KMS-11 (cell line): ENCODE data around the gene ANK3.

Source experiments
- H2AFZ ChIP-seq: fragments of 200-600 bp; sonication (generic); 2 replicates; pipeline ENCODE4 v1.6.1; 2016; ENCODE audit warnings: antibody characterized with exemption, mixed run types, low read depth
- H3K27ac ChIP-seq: fragments of 200-600 bp; sonication (generic); 2 replicates; pipeline ENCODE4 v1.6.1; 2016; ENCODE audit warnings: mild to moderate bottlenecking, mixed run types
- H3K27me3 ChIP-seq: fragments of 200-600 bp; sonication (generic); 2 replicates; pipeline ENCODE4 v1.6.1; 2017; ENCODE audit warnings: mild to moderate bottlenecking, low read depth, mixed run types, moderate library complexity; ENCODE audit not compliant: insufficient read depth
- H3K36me3 ChIP-seq: fragments of 200-600 bp; sonication (generic); 2 replicates; pipeline ENCODE4 v1.6.1; 2017; ENCODE audit warnings: mild to moderate bottlenecking, mixed run types; ENCODE audit not compliant: insufficient read depth
- H3K4me1 ChIP-seq: fragments of 200-600 bp; sonication (generic); 2 replicates; pipeline ENCODE4 v1.6.1; 2016; ENCODE audit warnings: mild to moderate bottlenecking, low read depth, mixed run types; ENCODE audit not compliant: poor library complexity, severe bottlenecking
- H3K4me2 ChIP-seq: fragments of 200-600 bp; sonication (generic); 2 replicates; pipeline ENCODE4 v1.7.0; 2016; ENCODE audit warnings: mild to moderate bottlenecking, mixed run types
- H3K4me3 ChIP-seq: fragments of 200-600 bp; sonication (generic); IDR thresholded peaks from 2 replicates; pipeline ENCODE4 v1.6.1; 2017; ENCODE audit warnings: low read depth, low read length, mixed read lengths; ENCODE audit not compliant: insufficient read depth
- H3K79me2 ChIP-seq: fragments of 200-600 bp; sonication (generic); 2 replicates; pipeline ENCODE4 v1.6.1; 2016; ENCODE audit warnings: low read depth, mixed run types; ENCODE audit not compliant: insufficient read depth
- H3K9ac ChIP-seq: fragments of 200-600 bp; sonication (generic); 2 replicates; pipeline ENCODE4 v1.6.1; 2016; ENCODE audit warnings: mild to moderate bottlenecking, mixed run types
- H4K20me1 ChIP-seq: fragments of 200-600 bp; sonication (generic); 2 replicates; pipeline ENCODE4 v1.6.1; 2016; ENCODE audit warnings: mild to moderate bottlenecking, mixed run types; ENCODE audit not compliant: insufficient read depth
- CTCF ChIP-seq: fragments of 200-600 bp; sonication (generic); conservative IDR thresholded peaks from 2 replicates; pipeline ENCODE4 v1.6.1; 2017; ENCODE audit warnings: low read depth, mild to moderate bottlenecking, antibody characterized with exemption, low read length, moderate library complexity, mixed read lengths

ANK3 gene

GRCh38 chr10:60368875-60369546, 20.7 kb downstream of the ANK3 start:
- Histone ChIP-seq H3K4me2 (no peak overlapping the region), H3K79me2 (peaks cover 94% of the 10 kb centered on the region), H3K9ac (no peak overlapping the region), H3K4me1 (peaks cover 14% of the 10 kb centered on the region), H3K36me3 (no peaks in the 10 kb centered on the region), H3K4me3 (no peak overlapping the region), H3K27me3 (no peaks in the 10 kb centered on the region), H3K27ac (no peak overlapping the region), H2AFZ (no peak overlapping the region), H4K20me1 (peaks cover 61% of the 10 kb centered on the region)
- TF ChIP-seq CTCF = no peak

GRCh38 chr10:60367901-60368300, 21.8 kb downstream of the ANK3 start:
- Histone ChIP-seq H3K4me3 (no peak overlapping the region), H3K4me2 (no peak overlapping the region), H4K20me1 (peaks cover 50% of the 10 kb centered on the region), H3K27ac (no peak overlapping the region), H2AFZ (no peak overlapping the region), H3K4me1 (peaks cover 6% of the 10 kb centered on the region), H3K27me3 (no peaks in the 10 kb centered on the region), H3K79me2 (peaks cover 89% of the 10 kb centered on the region), H3K9ac (no peak overlapping the region), H3K36me3 (no peaks in the 10 kb centered on the region)
- no peak for TF ChIP-seq CTCF

- Histone ChIP-seq H2AFZ (no peak overlapping the region), H3K79me2 (peaks cover 87% of the 10 kb centered on the region), H3K4me2 (no peak overlapping the region), H4K20me1 (peaks cover 46% of the 10 kb centered on the region), H3K4me1 (peaks cover 5% of the 10 kb centered on the region), H3K27ac (no peak overlapping the region), H3K36me3 (no peaks in the 10 kb centered on the region), H3K27me3 (no peaks in the 10 kb centered on the region), H3K9ac (no peak overlapping the region), H3K4me3 (no peak overlapping the region)
- TF ChIP-seq CTCF = no peak
Measured at GRCh38 chr10:60367431-60367830, 22.2 kb downstream of the ANK3 start.

- no peak overlapping the region for H3K27ac ChIP-seq
- peaks cover 5% of the 10 kb centered on the region for H3K4me1 ChIP-seq
- H3K4me3 ChIP-seq = no peak overlapping the region
- no peaks in the 10 kb centered on the region for H3K27me3 ChIP-seq
- no peak overlapping the region for H3K9ac ChIP-seq
- peaks cover 48% of the 10 kb centered on the region for H4K20me1 ChIP-seq
- no peak for TF ChIP-seq CTCF
- peaks cover 87% of the 10 kb centered on the region for H3K79me2 ChIP-seq
- no peak overlapping the region for H2AFZ ChIP-seq
- H3K36me3 ChIP-seq = no peaks in the 10 kb centered on the region
- no peak overlapping the region for H3K4me2 ChIP-seq
Measured at GRCh38 chr10:60367024-60367423, 22.7 kb downstream of the ANK3 start.
